HCT116 (cell line): ENCODE measurements around the gene RIT1. TPM values are rescaled to one million over a fixed set of nuclear protein-coding genes. Genes with fewer than 3 reads are reported as not detected.

Experiments used
- ATAC-seq: fragments of 200-7000 bp; cut with Tn5 transposase; 2 replicates; pipeline ENCODE4 v1.9.1; 2020; ENCODE audit warnings: mild to moderate bottlenecking, moderate library complexity
- BruUV-seq: library from RNA; stranded (reverse); fragments of 400-500 nt; replicated peaks from 2 replicates; lab custom pipeline; 2021; lab: Mats Ljungman, UMichigan
- CTCF ChIA-PET: fragments of 300-600 bp; sonication (Branson Sonifier 250); formaldehyde crosslinking; loops from one replicate; lab custom pipeline; 2021; ENCODE audit warnings: antibody characterized with exemption; lab: Charles Lee
- POLR2A ChIA-PET: fragments of 300-600, 350-600 bp; sonication (Branson Sonifier 250); formaldehyde crosslinking; loops from one replicate; lab custom pipeline; 2021; ENCODE audit warnings: antibody characterized with exemption; lab: Charles Lee
- RAD21 ChIA-PET, 2 experiments: fragments of 300-600 bp; sonication (Branson Sonifier 250); formaldehyde crosslinking; loops; one replicate each; lab custom pipeline; 2023; ENCODE audit warnings: low total read pairs in 2 of 2; ENCODE audit not compliant: uncharacterized antibody in 2 of 2, unreplicated experiment in 2 of 2, low non-redundant PET in 1 of 2; lab: Charles Lee
- DNase-seq: peaks from one replicate; pipeline ENCODE4 v3.0.0-alpha.2; 2010; ENCODE audit warnings: low read depth, low spot score
- H2AFZ ChIP-seq: fragments of 200-600 bp; shearing (Covaris generic), sonication (generic); 2 replicates; pipeline ENCODE4 v1.6.1; 2017; ENCODE audit warnings: low read depth, mixed run types, mixed read lengths, antibody characterized with exemption, low read length; ENCODE audit not compliant: poor library complexity, severe bottlenecking
- H3K27ac ChIP-seq: 2 replicates; pipeline ENCODE4 v1.5.1; 2012; ENCODE audit warnings: low read depth, low read length
- H3K27me3 ChIP-seq: fragments of 200-600 bp; sonication (generic); 2 replicates; pipeline ENCODE4 v1.6.1; 2016; ENCODE audit warnings: mixed run types, low read length, mixed read lengths; ENCODE audit not compliant: insufficient read depth
- H3K36me3 ChIP-seq, 2 experiments: fragments of 200-500 bp in 1 of 2; fragments of 200-600 bp in 1 of 2; sonication (Bioruptor generic) in 1 of 2; sonication (generic) in 1 of 2; 2 replicates each; pipeline versions ENCODE4 v1.5.1 to v1.6.1; 2014 to 2016; ENCODE audit warnings: low read length in 2 of 2, inconsistent platforms in 1 of 2, mixed read lengths in 1 of 2, mixed run types in 1 of 2; ENCODE audit not compliant: insufficient read depth in 2 of 2, control insufficient read depth in 1 of 2
- H3K4me1 ChIP-seq, 2 experiments: fragments of 200-600 bp in 1 of 2; sonication (generic) in 1 of 2; 2 replicates each; pipeline versions ENCODE4 v1.5.1 to v1.6.1; 2012 to 2017; ENCODE audit warnings: low read length in 2 of 2, inconsistent platforms in 1 of 2, mild to moderate bottlenecking in 1 of 2, mixed read lengths in 1 of 2, mixed run types in 1 of 2, moderate library complexity in 1 of 2; ENCODE audit not compliant: insufficient read depth in 2 of 2, control insufficient read depth in 1 of 2
- H3K4me2 ChIP-seq: fragments of 200-600 bp; sonication (generic); 2 replicates; pipeline ENCODE4 v1.6.1; 2017; ENCODE audit warnings: mixed run types, low read length, mixed read lengths
- H3K4me3 ChIP-seq, 2 experiments: fragments of 200-600 bp in 1 of 2; sonication (generic) in 1 of 2; replicated peaks in 1 of 2; 2 replicates each; pipeline ENCODE4 v1.5.1; 2011 to 2016; ENCODE audit warnings: low read length in 2 of 2, control low read depth in 1 of 2, low read depth in 1 of 2, mild to moderate bottlenecking in 1 of 2, mixed read lengths in 1 of 2, mixed run types in 1 of 2
- H3K79me2 ChIP-seq: fragments of 200-600 bp; sonication (generic); 2 replicates; pipeline ENCODE4 v1.6.1; 2017; ENCODE audit warnings: mild to moderate bottlenecking, mixed run types, low read length, moderate library complexity, mixed read lengths; ENCODE audit not compliant: insufficient read depth
- H3K9ac ChIP-seq: fragments of 200-600 bp; sonication (generic); 2 replicates; pipeline ENCODE4 v1.6.1; 2016; ENCODE audit warnings: low read length, mixed read lengths
- H3K9me2 ChIP-seq: fragments of 200-600 bp; sonication (generic), shearing (Covaris generic); 2 replicates; pipeline ENCODE4 v1.6.1; 2017; ENCODE audit warnings: mixed run types, mild to moderate bottlenecking, moderate library complexity; ENCODE audit not compliant: insufficient read depth
- H3K9me3 ChIP-seq, 2 experiments: fragments of 200-500 bp in 1 of 2; fragments of 200-600 bp in 1 of 2; sonication (Bioruptor generic) in 1 of 2; sonication (generic) in 1 of 2; 2 replicates each; pipeline ENCODE4 v1.6.1; 2014 to 2017; ENCODE audit warnings: low read length in 2 of 2, mixed read lengths in 2 of 2, inconsistent platforms in 1 of 2, low read depth in 1 of 2, mild to moderate bottlenecking in 1 of 2, mixed run types in 1 of 2, moderate library complexity in 1 of 2; ENCODE audit not compliant: control insufficient read depth in 1 of 2, insufficient read depth in 1 of 2
- H4K20me1 ChIP-seq: fragments of 200-600 bp; sonication (generic), shearing (Covaris generic); 2 replicates; pipeline ENCODE4 v1.6.1; 2017; ENCODE audit warnings: mixed run types, mild to moderate bottlenecking, moderate library complexity; ENCODE audit not compliant: insufficient read depth
- ATF3 ChIP-seq: IDR thresholded peaks from 2 replicates; pipeline ENCODE4 v1.6.1; 2012
- CBX3 ChIP-seq: IDR thresholded peaks from 2 replicates; pipeline ENCODE4 v1.6.1; 2012; ENCODE audit warnings: low read depth
- CTCF ChIP-seq, 3 experiments: fragments of 200-600 bp in 1 of 3; sonication (generic) in 1 of 3; IDR thresholded peaks in 2 of 3; conservative IDR thresholded peaks in 1 of 3; 2 replicates each; pipeline ENCODE4 v1.5.1; 2012 to 2017; ENCODE audit warnings: low read depth in 2 of 3, low read length in 2 of 3, antibody characterized with exemption in 1 of 3, borderline replicate concordance in 1 of 3, control low read depth in 1 of 3, mild to moderate bottlenecking in 1 of 3, mixed read lengths in 1 of 3, mixed run types in 1 of 3, moderate library complexity in 1 of 3; ENCODE audit not compliant: insufficient read depth in 1 of 3
- ELF1 ChIP-seq: IDR thresholded peaks from 2 replicates; pipeline ENCODE4 v1.6.1; 2012; ENCODE audit warnings: low read depth, borderline replicate concordance
- EZH2 ChIP-seq: fragments of 200-600 bp; sonication (generic); IDR thresholded peaks from 2 replicates; pipeline ENCODE4 v1.6.1; 2017; ENCODE audit warnings: antibody characterized with exemption, mixed run types
- EZH2phosphoT487 ChIP-seq: fragments of 200-600 bp; IDR thresholded peaks from 2 replicates; pipeline ENCODE4 v1.6.1; 2018; ENCODE audit warnings: antibody characterized with exemption, borderline replicate concordance
- FOSL1 ChIP-seq: IDR thresholded peaks from 2 replicates; pipeline ENCODE4 v1.6.1; 2012; ENCODE audit warnings: low read depth
- MAX ChIP-seq: IDR thresholded peaks from 2 replicates; pipeline ENCODE4 v1.6.1; 2012
- POLR2AphosphoS5 ChIP-seq: IDR thresholded peaks from 2 replicates; pipeline ENCODE4 v1.6.1; 2011; ENCODE audit warnings: mild to moderate bottlenecking, low read depth, low read length, moderate library complexity
- REST ChIP-seq: IDR thresholded peaks from 2 replicates; pipeline ENCODE4 v1.6.1; 2012; ENCODE audit warnings: low read depth
- SRF ChIP-seq: IDR thresholded peaks from 2 replicates; pipeline ENCODE4 v1.6.1; 2012; ENCODE audit warnings: low read depth
- YY1 ChIP-seq: IDR thresholded peaks from 2 replicates; pipeline ENCODE4 v1.6.1; 2011; ENCODE audit warnings: low read length, low read depth, moderate library complexity, mild to moderate bottlenecking; ENCODE audit not compliant: insufficient replicate concordance; ENCODE audit errors: extremely low read depth
- ZBTB33 ChIP-seq: IDR thresholded peaks from 2 replicates; pipeline ENCODE4 v1.6.1; 2011; ENCODE audit warnings: mild to moderate bottlenecking, low read length, moderate library complexity; ENCODE audit not compliant: insufficient replicate concordance; ENCODE audit errors: extremely low read depth
- ZFX ChIP-seq: fragments of 450-650 bp; IDR thresholded peaks from 2 replicates; pipeline ENCODE4 v1.6.1; 2017
- ZNF274 ChIP-seq: fragments of 200-500 bp; sonication (Bioruptor generic); IDR thresholded peaks from 2 replicates; pipeline ENCODE4 v1.6.1; 2014; ENCODE audit warnings: mild to moderate bottlenecking, low read depth, low read length, inconsistent platforms
- intact Hi-C: fragments of 100-400 bp; cut with micrococcal nuclease; formaldehyde crosslinking; loops from 2 replicates; pipeline ENCODE4 v1.10.0; 2022
- total RNA-seq: library from RNA; stranded (reverse); gene quantifications from one replicate; pipeline ENCODE4 v1.2.1, GENCODE V29; 2021; ENCODE audit not compliant: unreplicated experiment

Gene RIT1
- total RNA-seq, 1 experiment from 2014 or later: 10.2 TPM

- no peak for TF ChIP-seq ATF3
- no peak for TF ChIP-seq ZBTB33
- no peak for TF ChIP-seq ELF1
- TF ChIP-seq CTCF (IDR thresholded peaks at IDR 0.05 in 2 of 3, conservative IDR thresholded peaks at IDR 0.05 in 1 of 3; ENCODE audit: borderline replicate concordance in 1 of 3, insufficient read depth in 1 of 3, low read depth in 2 of 3, low read length in 2 of 3): no peak
- no peak for TF ChIP-seq EZH2phosphoT487
- no peak for TF ChIP-seq SRF
- no peak for TF ChIP-seq EZH2
- TF ChIP-seq CBX3: no peak
- TF ChIP-seq ZNF274: no peak
- TF ChIP-seq REST: no peak
- no peak for TF ChIP-seq MAX
- TF ChIP-seq FOSL1: no peak
- no peak for TF ChIP-seq YY1
- TF ChIP-seq POLR2AphosphoS5: no peak
- no peak for TF ChIP-seq ZFX
- intact Hi-C loops: no loop called here
- Histone ChIP-seq H3K36me3 (peaks cover 47 to 70% of the 10 kb centered on the region in 2 experiments), H3K4me2 (no peak overlapping the region), H2AFZ (no peak overlapping the region), H3K27me3 (no peaks in the 10 kb centered on the region), H4K20me1 (peaks cover 8% of the 10 kb centered on the region; the same call in 1 of the 2 replicates), H3K9ac (no peak overlapping the region), H3K9me2 (no peaks in the 10 kb centered on the region), H3K4me1 (peaks cover 0 to 23% of the 10 kb centered on the region in 2 experiments; a peak in 2 of 4 replicates), H3K79me2 (peaks cover 16% of the 10 kb centered on the region; the same call in 1 of the 2 replicates), H3K4me3 (no peak overlapping the region), H3K27ac (no peak overlapping the region), H3K9me3 (no peaks in the 10 kb centered on the region)
- no TSS peak for BruUV-seq
- DNase-seq (no peak), ATAC-seq (no peak)
- CTCF ChIA-PET: no interaction called here
- POLR2A ChIA-PET: no interaction called here
- RAD21 ChIA-PET: no interaction called here
Observed at GRCh38 chr1:155909894-155910293, 1.3 kb downstream of the RIT1 start.
